Duodenal mucosa (tissue), 2 donors: Measurements from ENCODE around the gene CFAP43.
A peak's percentile ranks its signal among the peaks of the same experiment; 100 is the strongest.

ENCODE experiments used
- H3K27ac ChIP-seq: one replicate; pipeline ENCODE4 v1.7.0; 2013; ENCODE audit warnings: low read depth, low read length
- H3K27me3 ChIP-seq, 2 donors: one replicate each; pipeline ENCODE4 v1.7.0; 2013; ENCODE audit warnings: low read length in 2 of 2, control low read depth in 1 of 2; ENCODE audit not compliant: insufficient read depth in 2 of 2, control insufficient read depth in 1 of 2
- H3K36me3 ChIP-seq, 2 donors: one replicate each; pipeline ENCODE4 v1.7.0; 2013; ENCODE audit warnings: low read length in 2 of 2, control low read depth in 1 of 2; ENCODE audit not compliant: insufficient read depth in 2 of 2, control insufficient read depth in 1 of 2
- H3K4me1 ChIP-seq, 2 donors: one replicate each; pipeline ENCODE4 v1.7.0; 2013; ENCODE audit warnings: low read length in 2 of 2, control low read depth in 1 of 2; ENCODE audit not compliant: insufficient read depth in 2 of 2, control insufficient read depth in 1 of 2
- H3K4me3 ChIP-seq, 2 donors: one replicate each; pipeline ENCODE4 v1.7.0; 2013; ENCODE audit warnings: low read length in 2 of 2, low read depth in 1 of 2
- H3K9ac ChIP-seq, 2 donors: one replicate each; pipeline ENCODE4 v1.7.0; 2013; ENCODE audit warnings: low read length in 2 of 2, low read depth in 1 of 2
- H3K9me3 ChIP-seq, 2 donors: one replicate each; pipeline ENCODE4 v1.7.0; 2013; ENCODE audit warnings: low read length in 2 of 2, control low read depth in 1 of 2; ENCODE audit not compliant: control insufficient read depth in 1 of 2

The CFAP43 gene

DNA sequence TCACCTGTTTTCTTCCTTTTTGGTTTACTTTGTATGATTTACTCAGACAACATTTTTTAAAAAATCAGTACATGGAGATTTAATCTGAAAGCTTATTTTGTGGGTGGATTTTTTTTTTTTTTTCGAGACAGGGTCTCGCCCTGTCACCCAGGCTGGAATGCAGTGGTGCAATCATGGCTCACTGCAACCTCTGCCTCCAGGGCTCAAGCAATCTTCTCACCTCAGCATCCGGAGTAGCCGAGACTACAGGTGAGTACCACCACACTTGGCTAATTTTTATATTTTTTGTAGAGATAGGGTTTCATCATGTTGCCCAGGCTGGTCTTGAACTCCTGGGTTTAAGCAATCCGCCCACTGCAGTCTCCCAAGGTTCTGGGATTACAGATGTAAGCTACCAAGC lies 25.1 kb upstream of the CFAP43 start:
- peaks cover 42 to 53% of the 10 kb centered on the region in 2 donors for H3K4me1 ChIP-seq
- H3K27ac ChIP-seq, result no peak overlapping the region
- no peak overlapping the region for H3K4me3 ChIP-seq
- H3K9me3 ChIP-seq, result no peaks in the 10 kb centered on the region
- no peak overlapping the region for H3K9ac ChIP-seq
- H3K27me3 ChIP-seq, result no peaks in the 10 kb centered on the region
- peaks cover 21 to 43% of the 10 kb centered on the region in 2 donors for H3K36me3 ChIP-seq

DNA sequence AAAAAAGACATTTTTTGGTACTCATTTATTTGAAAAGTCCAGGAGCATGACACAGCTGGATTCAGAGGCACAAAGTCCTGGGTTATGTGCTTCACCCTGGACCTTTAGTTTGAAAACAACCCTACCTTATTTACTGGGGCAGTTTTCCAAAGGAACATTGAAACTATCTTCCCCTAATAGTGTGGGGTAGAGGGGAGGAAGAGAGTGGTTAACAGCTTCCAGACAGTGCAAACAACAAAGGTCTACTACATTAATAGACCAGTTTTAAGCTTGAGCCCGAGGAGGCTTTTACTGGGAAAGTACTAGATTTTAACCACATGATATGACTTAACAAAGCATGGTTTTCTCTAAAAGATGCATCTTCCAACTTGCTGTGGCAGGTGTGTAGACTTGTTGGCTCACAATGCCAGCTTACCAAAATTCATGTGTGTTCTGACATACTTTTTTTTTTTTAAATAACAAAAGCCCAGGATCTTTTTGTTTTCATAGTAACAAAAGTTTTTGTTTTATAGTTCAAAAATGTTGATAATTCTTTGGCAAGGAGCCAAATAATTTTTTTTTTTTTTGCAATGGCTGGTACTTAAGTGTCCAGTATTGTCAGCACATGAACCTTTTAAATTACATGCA lies 24.3 kb upstream of the CFAP43 start:
- Histone ChIP-seq H3K9ac (peak overlapping the region; percentile 17 to 93), H3K4me1 (peaks cover 45 to 55% of the 10 kb centered on the region in 2 donors), H3K27ac (peak overlapping the region; percentile 44), H3K36me3 (peaks cover 21 to 35% of the 10 kb centered on the region in 2 donors), H3K27me3 (no peaks in the 10 kb centered on the region), H3K4me3 (peak overlapping the region; percentile 84 to 88), H3K9me3 (no peaks in the 10 kb centered on the region)

DNA sequence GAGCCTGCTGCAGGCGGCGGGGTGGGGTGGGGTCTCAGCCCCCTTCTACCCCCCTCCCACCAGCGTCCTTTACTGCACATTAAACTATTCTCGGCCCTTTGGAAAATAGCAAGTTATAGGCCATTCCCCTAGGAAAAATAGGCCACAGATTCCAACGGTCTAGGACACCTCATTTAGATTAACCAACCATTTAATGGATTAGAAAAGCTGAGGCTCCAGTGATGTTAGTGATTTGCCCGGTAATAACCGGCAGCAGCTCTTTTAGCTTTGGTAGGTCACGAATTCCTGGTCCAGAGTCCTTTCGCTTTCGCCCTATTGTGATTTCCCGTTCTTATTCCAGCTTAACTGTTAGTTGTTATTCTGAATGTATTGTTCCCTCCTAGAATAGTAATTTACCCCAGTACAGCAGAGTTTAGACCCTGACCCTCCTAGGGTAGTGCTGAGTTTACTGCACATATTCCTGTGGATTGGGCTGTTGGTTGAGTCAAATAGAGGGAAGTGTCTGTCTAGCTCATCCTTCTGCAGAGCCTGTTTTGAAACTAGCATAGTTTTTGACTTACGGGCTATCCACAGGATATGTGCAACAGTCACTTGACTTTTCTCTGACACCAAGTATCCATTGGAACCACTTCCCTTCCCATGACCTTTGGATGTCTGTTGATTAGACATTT lies 23.3 kb upstream of the CFAP43 start:
- H3K9ac ChIP-seq, result peak overlapping the region; percentile 93 to 94
- H3K27me3 ChIP-seq, result no peaks in the 10 kb centered on the region
- no peaks in the 10 kb centered on the region for H3K9me3 ChIP-seq
- peak overlapping the region; percentile 84 to 88 for H3K4me3 ChIP-seq
- H3K36me3 ChIP-seq, result peaks cover 15 to 27% of the 10 kb centered on the region in 2 donors
- H3K27ac ChIP-seq, result peak overlapping the region; percentile 93
- H3K4me1 ChIP-seq, result peaks cover 45 to 55% of the 10 kb centered on the region in 2 donors

DNA sequence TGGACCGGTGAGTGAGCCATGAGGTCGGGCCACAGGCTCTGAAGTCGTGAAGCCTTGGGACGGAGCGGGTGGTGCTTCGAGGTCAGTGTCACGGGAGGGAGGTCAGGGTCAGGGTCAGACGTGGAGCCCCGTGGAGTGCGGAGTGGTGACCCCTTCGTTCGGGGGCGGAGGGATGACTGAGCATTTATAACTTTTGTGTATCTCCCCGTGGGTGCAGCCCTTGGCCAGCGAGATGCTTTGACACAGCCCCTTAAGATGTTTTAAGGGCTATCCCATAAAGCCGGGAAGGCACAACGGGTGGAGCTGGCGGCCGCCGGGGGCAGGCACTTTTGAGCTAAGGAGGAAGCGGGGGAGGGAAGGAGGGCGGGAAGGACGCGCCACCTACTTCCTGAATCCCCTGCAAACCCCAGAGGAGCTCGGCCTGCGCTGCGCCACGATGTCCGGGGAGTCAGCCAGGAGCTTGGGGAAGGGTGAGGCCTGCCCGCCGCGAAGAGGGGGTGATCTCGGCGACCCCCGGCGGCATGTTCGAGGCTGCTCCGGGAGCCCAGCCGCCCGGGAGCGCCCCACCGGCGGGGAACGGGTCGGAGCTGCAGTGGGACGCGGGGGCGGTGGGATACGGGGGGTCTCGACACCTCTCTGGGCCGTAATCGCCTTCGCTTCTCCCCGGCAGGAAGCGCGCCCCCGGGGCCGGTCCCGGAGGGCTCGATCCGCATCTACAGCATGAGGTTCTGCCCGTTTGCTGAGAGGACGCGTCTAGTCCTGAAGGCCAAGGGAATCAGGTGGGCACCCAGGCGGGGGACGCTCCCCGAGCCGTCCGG lies 22.5 kb upstream of the CFAP43 start, which contains the start of gene GSTO1:
Gene GSTO1, plus strand, starts transcription at position 400 of the 818 bp plus-strand sequence. Its CDS starts 37 bp downstream, at position 437.
- Histone ChIP-seq H3K4me1 (peaks cover 45 to 53% of the 10 kb centered on the region in 2 donors), H3K9ac (peak within 1 kb of the TSS; percentile 93 to 94)

DNA sequence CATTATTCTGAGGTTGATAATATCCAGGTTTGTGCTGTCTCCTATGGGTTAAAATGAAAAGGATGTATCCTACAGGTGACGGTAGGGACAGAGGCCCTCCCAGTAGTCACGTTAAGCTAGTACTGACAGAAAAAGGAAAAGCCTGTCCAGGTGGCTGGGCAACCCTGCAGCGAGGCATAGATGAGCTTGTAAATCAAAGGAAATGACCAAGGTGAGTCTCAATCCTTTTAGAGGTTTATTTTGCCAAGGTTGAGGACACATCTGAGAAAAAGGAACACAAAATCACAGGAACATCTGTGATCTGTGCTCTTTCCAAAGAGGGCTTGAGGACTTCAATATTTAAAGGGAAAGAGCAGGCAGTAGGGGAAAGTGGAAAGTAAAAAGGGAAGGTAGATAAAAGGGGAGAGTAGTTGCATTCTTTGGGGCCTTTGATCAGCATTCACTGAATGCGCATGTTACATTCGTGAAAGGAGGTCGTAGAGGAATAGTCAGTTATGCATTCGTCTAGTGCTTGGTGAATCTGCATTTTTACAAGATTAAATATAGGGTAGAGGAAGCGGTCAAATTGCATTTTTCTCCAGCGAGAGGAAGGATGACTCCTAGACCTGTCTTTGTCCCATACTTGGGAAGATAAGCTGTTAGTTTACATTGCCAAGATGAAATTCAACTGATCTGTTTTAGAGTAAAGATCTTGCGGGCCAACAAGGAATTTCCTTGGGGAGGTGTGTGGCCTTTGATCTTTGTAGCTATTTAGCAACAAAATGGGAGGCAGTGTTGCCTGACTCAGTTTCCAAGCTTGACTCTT lies 21.6 kb upstream of the CFAP43 start:
- peaks cover 45 to 53% of the 10 kb centered on the region in 2 donors for H3K4me1 ChIP-seq
- H3K9me3 ChIP-seq, result no peaks in the 10 kb centered on the region
- no peaks in the 10 kb centered on the region for H3K27me3 ChIP-seq
- no peak overlapping the region for H3K27ac ChIP-seq
- H3K36me3 ChIP-seq, result peaks cover 6 to 11% of the 10 kb centered on the region in 2 donors
- peak overlapping the region; percentile 84 to 88 for H3K4me3 ChIP-seq
- H3K9ac ChIP-seq, result peak overlapping the region; percentile 93 to 94

More for the DNA sequence above, 22.5 kb upstream of the CFAP43 start, which contains the start of gene GSTO1:
- Histone ChIP-seq H3K4me3 (peak within 1 kb of the TSS; percentile 84 to 88), H3K27me3 (no peaks in the 10 kb centered on the region), H3K27ac (peak within 1 kb of the TSS; percentile 93), H3K36me3 (peaks cover 9 to 20% of the 10 kb centered on the region in 2 donors), H3K9me3 (no peaks in the 10 kb centered on the region)

DNA sequence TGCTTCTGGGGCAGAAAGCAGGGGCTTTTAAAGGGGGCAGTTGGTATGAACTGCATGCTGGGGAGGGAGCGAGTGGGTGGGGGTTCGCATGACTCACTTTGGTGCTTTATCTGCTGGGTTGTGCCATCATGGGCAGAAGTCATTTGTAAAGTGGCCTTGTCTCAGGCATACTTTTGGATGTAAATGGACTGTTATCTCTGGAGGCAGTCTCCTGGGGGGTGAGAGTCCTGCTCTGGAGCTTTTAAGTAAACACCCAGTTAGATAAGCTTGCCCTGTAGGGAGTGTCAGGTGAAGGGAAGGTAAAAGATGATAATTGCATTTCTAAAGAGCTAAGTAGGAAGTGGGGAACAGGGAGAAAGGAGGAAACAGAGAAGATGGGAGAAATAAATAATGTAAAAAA lies 20.9 kb upstream of the CFAP43 start:
- peaks cover 3 to 4% of the 10 kb centered on the region in 2 donors for H3K36me3 ChIP-seq
- no peak overlapping the region for H3K27ac ChIP-seq
- peak overlapping the region; percentile 7 to 84 for H3K4me3 ChIP-seq
- H3K4me1 ChIP-seq, result peaks cover 45 to 53% of the 10 kb centered on the region in 2 donors
- H3K9me3 ChIP-seq, result no peaks in the 10 kb centered on the region
- H3K27me3 ChIP-seq, result no peaks in the 10 kb centered on the region
- H3K9ac ChIP-seq, result no peak overlapping the region

DNA sequence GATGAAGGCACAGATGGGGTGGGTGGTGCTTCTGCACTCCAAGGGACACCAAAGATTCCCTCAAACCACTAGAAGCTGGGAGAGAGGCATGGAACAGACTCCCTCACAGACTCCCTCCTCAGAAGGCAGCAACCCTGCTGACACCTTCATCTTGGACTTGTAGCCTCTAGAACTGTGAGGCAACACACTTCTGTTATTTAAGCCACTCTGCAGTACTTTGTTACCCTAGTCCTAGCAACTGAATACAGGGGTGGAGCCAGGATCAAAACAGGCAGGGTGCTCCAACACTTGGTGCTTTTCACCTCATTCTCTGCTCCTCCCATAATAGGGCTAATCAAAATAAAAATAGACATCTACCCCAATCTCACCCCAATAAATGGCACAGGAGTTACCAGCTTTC lies 20.2 kb upstream of the CFAP43 start:
- H3K27me3 ChIP-seq, result no peaks in the 10 kb centered on the region
- no peak overlapping the region for H3K4me3 ChIP-seq
- H3K36me3 ChIP-seq, result no peaks in the 10 kb centered on the region
- H3K9ac ChIP-seq, result no peak overlapping the region
- H3K4me1 ChIP-seq, result peaks cover 45 to 51% of the 10 kb centered on the region in 2 donors
- H3K9me3 ChIP-seq, result peaks cover 0 to 1% of the 10 kb centered on the region in 2 donors
- no peak overlapping the region for H3K27ac ChIP-seq

DNA sequence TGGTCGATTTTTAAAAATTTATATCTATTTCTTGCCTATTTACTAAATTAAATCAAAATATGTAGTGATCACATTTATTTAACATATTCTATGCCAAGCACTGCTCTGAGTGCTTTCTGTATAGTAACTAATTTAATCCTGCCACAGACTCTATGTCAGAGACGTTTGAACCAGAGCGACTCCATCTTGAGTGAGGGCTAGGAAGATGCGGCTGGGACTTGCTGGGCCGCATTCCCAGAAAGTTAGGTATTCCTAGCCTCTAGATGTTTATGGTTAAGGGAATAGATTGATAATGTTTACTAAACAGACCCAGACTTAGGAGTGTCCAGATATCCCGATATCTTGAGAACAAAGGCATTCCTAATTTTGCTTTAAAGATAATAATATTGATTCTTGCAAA lies 19.3 kb upstream of the CFAP43 start:
- Histone ChIP-seq H3K4me3 (no peak overlapping the region), H3K9me3 (peaks cover 0 to 6% of the 10 kb centered on the region in 2 donors), H3K27ac (no peak overlapping the region), H3K36me3 (no peaks in the 10 kb centered on the region), H3K9ac (no peak overlapping the region), H3K27me3 (no peaks in the 10 kb centered on the region), H3K4me1 (peaks cover 39 to 42% of the 10 kb centered on the region in 2 donors)

DNA sequence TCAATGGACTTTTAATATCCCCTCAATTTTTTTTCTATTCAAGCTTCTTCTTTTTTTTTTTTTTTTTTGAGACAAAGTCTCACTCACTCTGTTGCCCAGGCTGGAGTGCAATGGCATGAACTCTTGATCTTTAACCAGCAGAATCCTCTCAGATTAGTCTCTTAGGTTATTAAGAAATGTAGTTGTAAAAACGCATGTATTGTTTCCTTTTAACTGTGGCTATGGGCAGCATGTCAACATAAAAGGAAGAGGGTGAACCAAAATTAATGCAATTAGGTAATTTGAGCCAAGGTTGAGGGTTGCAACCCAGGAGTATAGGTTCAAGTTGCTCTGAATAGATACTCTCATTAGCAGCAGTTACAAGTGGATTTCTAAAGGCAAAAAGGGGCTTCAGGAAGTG lies 18.2 kb upstream of the CFAP43 start:
- Histone ChIP-seq H3K9ac (no peak overlapping the region), H3K27ac (no peak overlapping the region), H3K4me1 (peaks cover 28 to 33% of the 10 kb centered on the region in 2 donors), H3K9me3 (peaks cover 0 to 6% of the 10 kb centered on the region in 2 donors), H3K36me3 (no peaks in the 10 kb centered on the region), H3K27me3 (no peaks in the 10 kb centered on the region), H3K4me3 (no peak overlapping the region)
